Measurements from ENCODE around the gene PATL1.

PATL1 gene

GRCh38 chr11:59615120-59615636 lies 53.7 kb downstream of the PATL1 start:
- Histone ChIP-seq H3K27me3 (ENCODE audit: insufficient read depth, low read depth, severe bottlenecking) (no peaks in the 10 kb centered on the region), H3K36me3 (peaks cover 17% of the 10 kb centered on the region), H3K27ac (peak overlapping the region; percentile 82), H3K9me3 (ENCODE audit: severe bottlenecking) (no peaks in the 10 kb centered on the region), H3K4me3 (ENCODE audit: low read depth, low read length) (peak overlapping the region; percentile 66)
- TF ChIP-seq CTCF (IDR thresholded peaks at IDR 0.05; ENCODE audit: low read depth, low read length) = no peak
- peak; percentile 52 for DNase-seq

- no peak for TF ChIP-seq CTCF (IDR thresholded peaks at IDR 0.05; ENCODE audit: low read depth, low read length)
- H3K27ac ChIP-seq = peak overlapping the region; percentile 82
- DNase-seq = no peak
Observed at GRCh38 chr11:59614277-59615119, 54.3 kb downstream of the PATL1 start.

GRCh38 chr11:59611570-59612565 lies 57.0 kb downstream of the PATL1 start:
- H3K4me3 ChIP-seq (ENCODE audit: low read depth, low read length) = no peak overlapping the region
- no peak overlapping the region for H3K27ac ChIP-seq
- no peak for DNase-seq
- H3K27me3 ChIP-seq (ENCODE audit: insufficient read depth, low read depth, severe bottlenecking) = no peaks in the 10 kb centered on the region
- TF ChIP-seq CTCF (IDR thresholded peaks at IDR 0.05; ENCODE audit: low read depth, low read length) = no peak
- H3K36me3 ChIP-seq = peaks cover 50% of the 10 kb centered on the region
- no peaks in the 10 kb centered on the region for H3K9me3 ChIP-seq (ENCODE audit: severe bottlenecking)

More at GRCh38 chr11:59614277-59615119, 54.3 kb downstream of the PATL1 start:
- no peaks in the 10 kb centered on the region for H3K9me3 ChIP-seq (ENCODE audit: severe bottlenecking)
- peak overlapping the region; percentile 66 for H3K4me3 ChIP-seq (ENCODE audit: low read depth, low read length)
- H3K27me3 ChIP-seq (ENCODE audit: insufficient read depth, low read depth, severe bottlenecking) = no peaks in the 10 kb centered on the region
- H3K36me3 ChIP-seq = peaks cover 24% of the 10 kb centered on the region

- Histone ChIP-seq H3K4me3 (ENCODE audit: low read depth, low read length) (no peak overlapping the region), H3K9me3 (ENCODE audit: severe bottlenecking) (no peaks in the 10 kb centered on the region), H3K27me3 (ENCODE audit: insufficient read depth, low read depth, severe bottlenecking) (no peaks in the 10 kb centered on the region), H3K36me3 (peaks cover 66% of the 10 kb centered on the region), H3K27ac (no peak overlapping the region)
- DNase-seq = no peak
- no peak for TF ChIP-seq CTCF (IDR thresholded peaks at IDR 0.05; ENCODE audit: low read depth, low read length)
Observed at GRCh38 chr11:59610289-59610688, 58.5 kb downstream of the PATL1 start.

GRCh38 chr11:59607703-59608454 lies 61.0 kb downstream of the PATL1 start:
- DNase-seq = no peak
- TF ChIP-seq CTCF (IDR thresholded peaks at IDR 0.05; ENCODE audit: low read depth, low read length) = no peak
- Histone ChIP-seq H3K27ac (no peak overlapping the region), H3K27me3 (ENCODE audit: insufficient read depth, low read depth, severe bottlenecking) (no peaks in the 10 kb centered on the region), H3K36me3 (peaks cover 75% of the 10 kb centered on the region), H3K4me3 (ENCODE audit: low read depth, low read length) (no peak overlapping the region), H3K9me3 (ENCODE audit: severe bottlenecking) (no peaks in the 10 kb centered on the region)

Measured in WERI-Rb-1 (cell line).